Pulmonary artery endothelial cell (primary cell): ENCODE measurements around the gene ACE. TPM values are rescaled to one million over a fixed set of nuclear protein-coding genes. Genes with fewer than 3 reads are reported as not detected.

ENCODE experiments used
- DNase-seq: peaks from one replicate; pipeline ENCODE4 v3.0.0-alpha.2; 2011; ENCODE audit warnings: low read depth, low spot score
- total RNA-seq: library from RNA; depleted of rRNA; stranded (reverse); fragments of >200 nt; gene quantifications from 2 replicates; pipeline ENCODE4 v1.2.3, GENCODE V29; 2014

ACE gene
- total RNA-seq, 1 donor from 2014 or later = 38.3 TPM

GRCh38 chr17:63490858-63491400, 14.1 kb downstream of the ACE start:
- DNase-seq = no peak

GRCh38 chr17:63491413-63491812, 14.6 kb downstream of the ACE start:
- no peak for DNase-seq

GRCh38 chr17:63491977-63492618, 15.2 kb downstream of the ACE start:
- DNase-seq = no peak

- DNase-seq = no peak
Measured at GRCh38 chr17:63492940-63493339, 16.1 kb downstream of the ACE start.

- DNase-seq = no peak
Measured at GRCh38 chr17:63493411-63493810, 16.6 kb downstream of the ACE start.

- no peak for DNase-seq
Measured at GRCh38 chr17:63494300-63494928, 17.6 kb downstream of the ACE start.

GRCh38 chr17:63495491-63495890, 18.6 kb downstream of the ACE start:
- no peak for DNase-seq

GRCh38 chr17:63496177-63496576, 19.3 kb downstream of the ACE start:
- no peak for DNase-seq

- DNase-seq = no peak
Measured at GRCh38 chr17:63496663-63497400, 20.0 kb downstream of the ACE start.

- DNase-seq = no peak
Measured at GRCh38 chr17:63497708-63498483, 21.0 kb downstream of the ACE start.

GRCh38 chr17:63498626-63499195, 21.9 kb downstream of the ACE start:
- DNase-seq = no peak

- DNase-seq = no peak
Measured at GRCh38 chr17:63500543-63501390, 23.9 kb downstream of the ACE start.

- no peak for DNase-seq
Measured at GRCh38 chr17:63503341-63503705, 26.5 kb downstream of the ACE start.

- DNase-seq = no peak
Measured at GRCh38 chr17:63504261-63504660, 27.4 kb downstream of the ACE start.

- no peak for DNase-seq
Measured at GRCh38 chr17:63505341-63505740, 28.5 kb downstream of the ACE start.

- DNase-seq = no peak
Measured at GRCh38 chr17:63506627-63507026, 29.8 kb downstream of the ACE start.

- DNase-seq = no peak
Measured at GRCh38 chr17:63511331-63511730, 34.5 kb downstream of the ACE start.

GRCh38 chr17:63512388-63512787, 35.5 kb downstream of the ACE start:
- DNase-seq = no peak

GRCh38 chr17:63512896-63513644, 36.2 kb downstream of the ACE start:
- no peak for DNase-seq

- no peak for DNase-seq
Measured at GRCh38 chr17:63514477-63514876, 37.6 kb downstream of the ACE start.
